Psoas muscle (tissue), 8 donors: ENCODE measurements around the gene CAPN12. TPM values are rescaled to one million over a fixed set of nuclear protein-coding genes. Genes with fewer than 3 reads are reported as not detected.
"Not testable (repeated sequence)": the region's sequence is repeated elsewhere in the genome, so short reads cannot be mapped to it uniquely, and the experiment has no call there.

Source experiments
- ATAC-seq, 4 donors: fragments of 200-7000 bp; cut with Tn5 transposase; one replicate each; pipeline ENCODE4 v1.9.1; 2020; ENCODE audit warnings: moderate library complexity in 3 of 4, mild to moderate bottlenecking in 2 of 4
- DNase-seq, 2 donors: peaks; one replicate each; pipeline ENCODE4 v3.0.0-alpha.2; 2020
- H3K27ac ChIP-seq: fragments of 200-600 bp; one replicate; pipeline ENCODE4 v1.8.0; 2022
- H3K27me3 ChIP-seq, 3 donors: fragments of 200-600 bp in 1 of 3; one replicate each; pipeline versions ENCODE4 v1.6.1 to v1.8.0; 2013 to 2022; ENCODE audit warnings: low read length in 2 of 3, mild to moderate bottlenecking in 2 of 3, moderate library complexity in 1 of 3; ENCODE audit not compliant: insufficient read depth in 3 of 3
- H3K36me3 ChIP-seq, 2 donors: fragments of 200-600 bp in 1 of 2; one replicate each; pipeline versions ENCODE4 v1.6.1 to v1.8.0; 2013 to 2022; ENCODE audit warnings: low read depth in 1 of 2, mild to moderate bottlenecking in 1 of 2, moderate library complexity in 1 of 2; ENCODE audit not compliant: insufficient read depth in 1 of 2
- H3K4me1 ChIP-seq: fragments of 200-600 bp; one replicate; pipeline ENCODE4 v1.8.0; 2022
- H3K4me3 ChIP-seq: fragments of 200-600 bp; one replicate; pipeline ENCODE4 v1.8.0; 2022; ENCODE audit warnings: mild to moderate bottlenecking
- H3K9me3 ChIP-seq: fragments of 200-600 bp; one replicate; pipeline ENCODE4 v1.8.0; 2022
- WGBS, 3 donors: extraction: QIAGEN DNeasy Blood & Tissue Kit; methylation state at CpG; one replicate each; pipeline versions ENCODE4 v1.1.6 to v1.1.7; 2013; 5-methylcytosine and 5-hydroxymethylcytosine counted together
- intact Hi-C, 2 donors: fragments of 100-400 bp; cut with DNase I; formaldehyde crosslinking; loops; one replicate each; pipeline versions ENCODE4 v1.11.0 to v1.14.2; 2022
- polyA plus RNA-seq, 3 donors: library from polyadenylated mRNA; stranded (reverse); fragments of 200-250 nt; gene quantifications; one replicate each; pipeline ENCODE4 v1.2.3, GENCODE V29; 2013
- total RNA-seq, 4 donors: library from RNA; stranded (reverse); fragmentation: NEBNext Ultra II Directional in 2 of 4; extraction: Animal tissue kit (Norgen Biotek cat#: 25700) in 2 of 4; gene quantifications; one replicate each; pipeline versions ENCODE4 v1.2.1 to v1.2.4, GENCODE V29; 2021 to 2023
- TF ChIP-seq, protein P1 (sequence below): fragments of 200-600 bp; IDR thresholded peaks from one replicate; pipeline ENCODE4 v1.8.0; 2022; ENCODE audit warnings: antibody characterized with exemption
- donor health status: healthy with polysubstance abuse.
- donor health status: DM: no; HTN: no; CAD: no; lungs with moderate emphysema.
- donor health status: Bipolar disorder and iron deficiency.
- donor health status: healthy.
- donor health status: DM: yes; HTN: yes; CAD: no.
- donor health status: DM: no; HTN: no; CAD: no.
- donor health status: DM: no; HTN: no; CAD: no.
- donor health status: DM: yes; HTN: yes; CAD: no.

The CAPN12 gene
- total and polyA plus RNA-seq, 7 donors: 0.27 to 0.64 (median 0.35) TPM

DNA sequence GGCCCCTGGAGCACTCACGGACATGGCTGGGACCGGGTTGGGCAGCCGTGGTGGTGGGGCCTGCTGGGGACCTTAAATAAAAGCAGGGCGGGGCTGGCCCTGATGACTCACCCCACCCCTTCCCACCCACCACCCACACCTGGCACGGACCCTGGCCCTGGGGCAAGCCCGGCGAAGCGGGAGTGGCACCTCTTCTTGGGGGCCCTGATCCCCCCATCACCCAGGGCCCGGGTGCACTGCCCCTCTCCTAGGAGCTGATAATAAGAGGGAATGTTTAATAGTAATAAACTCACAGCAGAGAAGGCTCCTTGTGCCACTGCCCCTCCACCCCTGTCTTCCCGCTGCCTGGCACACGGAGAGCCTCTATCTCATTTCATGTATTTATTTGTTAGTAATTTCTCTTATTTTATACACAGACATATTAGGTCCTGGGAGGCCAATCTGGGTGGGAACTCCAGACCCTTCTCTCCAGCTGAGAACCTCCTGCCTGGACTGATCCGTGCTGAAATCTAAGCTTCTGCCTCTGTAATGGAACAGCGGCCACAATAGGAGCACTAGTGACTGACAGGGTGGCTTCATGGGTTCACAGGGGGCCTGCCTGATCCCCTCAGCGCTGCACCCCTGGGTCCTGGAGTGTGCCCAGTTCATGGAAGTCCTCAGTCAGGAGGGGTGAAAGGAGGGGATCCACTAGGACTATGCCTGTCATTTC lies 29.3 kb upstream of the CAPN12 start, which contains the start of gene LGALS7:
Gene LGALS7, minus strand, starts transcription at position 49 of the 709 bp plus-strand sequence. Its CDS starts 25 bp downstream, at position 24.
- Histone ChIP-seq H3K27me3 (peaks cover 0 to 7% (median 0%) of the 10 kb centered on the region in 3 donors), H3K36me3 (no peaks in the 10 kb centered on the region), H3K9me3 (no peaks in the 10 kb centered on the region), H3K27ac (no peak within 1 kb of the TSS), H3K4me1 (no peaks in the 10 kb centered on the region), H3K4me3 (no peak within 1 kb of the TSS)
- 77 to 91% (median 78%) methylated on average over 9 to 10 of the region's 14 CpGs for WGBS, 3 donors
- ATAC-seq (no peak), DNase-seq (peak in 1 of 2 donors; percentile 23)
- intact Hi-C loops: loop anchor here in 1 of 2 donors (2.0 kb wide), 1 partner anchor 21 kb away; no protein-coding TSS in a partner anchor
- TF ChIP-seq, protein P1, sequence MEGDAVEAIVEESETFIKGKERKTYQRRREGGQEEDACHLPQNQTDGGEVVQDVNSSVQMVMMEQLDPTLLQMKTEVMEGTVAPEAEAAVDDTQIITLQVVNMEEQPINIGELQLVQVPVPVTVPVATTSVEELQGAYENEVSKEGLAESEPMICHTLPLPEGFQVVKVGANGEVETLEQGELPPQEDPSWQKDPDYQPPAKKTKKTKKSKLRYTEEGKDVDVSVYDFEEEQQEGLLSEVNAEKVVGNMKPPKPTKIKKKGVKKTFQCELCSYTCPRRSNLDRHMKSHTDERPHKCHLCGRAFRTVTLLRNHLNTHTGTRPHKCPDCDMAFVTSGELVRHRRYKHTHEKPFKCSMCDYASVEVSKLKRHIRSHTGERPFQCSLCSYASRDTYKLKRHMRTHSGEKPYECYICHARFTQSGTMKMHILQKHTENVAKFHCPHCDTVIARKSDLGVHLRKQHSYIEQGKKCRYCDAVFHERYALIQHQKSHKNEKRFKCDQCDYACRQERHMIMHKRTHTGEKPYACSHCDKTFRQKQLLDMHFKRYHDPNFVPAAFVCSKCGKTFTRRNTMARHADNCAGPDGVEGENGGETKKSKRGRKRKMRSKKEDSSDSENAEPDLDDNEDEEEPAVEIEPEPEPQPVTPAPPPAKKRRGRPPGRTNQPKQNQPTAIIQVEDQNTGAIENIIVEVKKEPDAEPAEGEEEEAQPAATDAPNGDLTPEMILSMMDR: no peak

DNA sequence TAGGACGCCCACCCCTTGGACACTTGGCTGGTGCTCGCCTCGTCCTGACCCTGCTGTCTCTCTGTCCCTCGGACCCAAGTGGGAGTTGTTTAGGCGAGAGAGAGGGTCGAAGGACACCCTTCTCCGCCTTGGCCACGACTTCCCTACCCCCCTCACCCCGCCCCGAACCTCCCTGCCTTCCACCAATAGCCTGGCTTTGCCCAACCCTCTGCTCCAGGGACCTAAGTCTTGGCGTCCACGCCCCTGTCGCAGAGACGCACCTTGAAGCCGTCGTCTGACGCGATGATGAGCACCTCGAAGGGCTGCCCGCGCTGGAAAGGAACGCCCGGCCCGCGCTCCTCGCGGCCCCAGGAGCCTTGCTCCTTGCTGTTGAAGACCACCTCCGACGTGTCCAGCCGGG lies 27.3 kb upstream of the CAPN12 start:
- H3K4me1 ChIP-seq: not testable (repeated sequence)
- 72 to 92% (median 75%) methylated on average over 3 to 7 of the region's 30 CpGs for WGBS, 3 donors

DNA sequence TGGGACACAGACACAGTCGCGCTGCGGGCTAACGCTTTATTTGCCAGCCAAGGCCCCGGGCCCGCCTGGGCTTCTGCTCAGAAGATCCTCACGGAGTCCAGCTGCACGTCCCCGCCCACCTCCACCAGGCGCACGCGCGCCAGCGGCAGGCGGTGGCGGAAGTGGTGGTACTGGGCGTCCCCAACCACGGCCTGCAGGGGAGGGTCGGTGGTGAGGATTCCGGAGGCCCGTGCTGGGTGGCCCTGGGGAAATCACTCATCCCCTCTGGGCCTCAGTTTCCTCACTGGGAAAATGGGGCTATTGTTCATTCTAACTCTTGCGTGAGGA lies 26.6 kb upstream of the CAPN12 start:
- H3K4me1 ChIP-seq, H3K27me3 ChIP-seq, H3K9me3 ChIP-seq, H3K27ac ChIP-seq, H3K36me3 ChIP-seq, intact Hi-C loops, H3K4me3 ChIP-seq, DNase-seq: not testable (repeated sequence)
- WGBS, 3 donors: 11 to 31% (median 31%) methylated on average over 1 of the region's 22 CpGs
- peak; percentile 69 to 86 (median 80) for ATAC-seq

More for the DNA sequence above, 27.3 kb upstream of the CAPN12 start:
- H3K27ac ChIP-seq, DNase-seq, H3K4me3 ChIP-seq, H3K27me3 ChIP-seq, H3K9me3 ChIP-seq, intact Hi-C loops, H3K36me3 ChIP-seq: not testable (repeated sequence)
- ATAC-seq: peak in 1 of 4 donors; percentile 8

DNA sequence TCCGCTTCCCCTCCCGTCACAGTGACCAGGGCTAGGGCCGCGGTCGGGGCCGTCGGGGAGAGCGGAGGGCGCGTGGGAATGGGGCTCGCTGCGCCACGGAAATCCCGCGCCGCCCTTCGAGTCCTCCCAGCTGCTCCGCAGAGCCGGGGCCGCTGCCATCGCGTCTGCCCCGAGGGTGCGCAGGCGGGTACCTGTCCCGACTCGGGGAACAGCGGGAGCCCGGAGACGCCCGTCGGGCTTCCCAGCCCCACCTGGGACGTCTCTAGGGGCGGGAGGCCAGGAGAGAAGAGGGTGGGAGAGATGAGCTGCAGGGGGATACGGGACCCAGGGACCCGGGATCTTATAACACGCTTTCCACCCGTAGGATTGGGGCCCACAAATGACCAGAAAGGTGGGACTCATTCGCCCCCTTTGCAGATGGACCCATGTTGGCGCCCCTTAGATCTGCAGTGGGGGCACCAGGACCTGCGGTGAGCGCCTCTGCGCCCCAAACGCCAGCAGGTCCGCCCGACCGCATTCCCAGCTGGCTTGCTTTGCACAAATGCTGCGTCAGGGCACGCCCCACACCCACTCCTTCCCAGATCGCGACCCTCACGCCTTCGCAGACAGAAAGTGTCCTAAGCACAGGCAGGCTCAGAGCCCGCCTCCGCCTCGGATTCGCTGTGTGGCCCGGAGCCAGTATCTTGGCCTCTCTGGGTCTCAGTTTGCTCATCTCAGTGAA lies 26.1 kb upstream of the CAPN12 start:
- H3K4me1 ChIP-seq, H3K9me3 ChIP-seq, intact Hi-C loops, H3K27me3 ChIP-seq, H3K36me3 ChIP-seq, DNase-seq, H3K27ac ChIP-seq: not testable (repeated sequence)
- peak overlapping the region; percentile 56 for H3K4me3 ChIP-seq
- 0 to 10% methylated on average over 1 to 25 of the region's 58 CpGs; no CpG with 5 or more reads in 1 of the 3 donors for WGBS, 3 donors
- ATAC-seq: peak; percentile 17 to 46 (median 28)

DNA sequence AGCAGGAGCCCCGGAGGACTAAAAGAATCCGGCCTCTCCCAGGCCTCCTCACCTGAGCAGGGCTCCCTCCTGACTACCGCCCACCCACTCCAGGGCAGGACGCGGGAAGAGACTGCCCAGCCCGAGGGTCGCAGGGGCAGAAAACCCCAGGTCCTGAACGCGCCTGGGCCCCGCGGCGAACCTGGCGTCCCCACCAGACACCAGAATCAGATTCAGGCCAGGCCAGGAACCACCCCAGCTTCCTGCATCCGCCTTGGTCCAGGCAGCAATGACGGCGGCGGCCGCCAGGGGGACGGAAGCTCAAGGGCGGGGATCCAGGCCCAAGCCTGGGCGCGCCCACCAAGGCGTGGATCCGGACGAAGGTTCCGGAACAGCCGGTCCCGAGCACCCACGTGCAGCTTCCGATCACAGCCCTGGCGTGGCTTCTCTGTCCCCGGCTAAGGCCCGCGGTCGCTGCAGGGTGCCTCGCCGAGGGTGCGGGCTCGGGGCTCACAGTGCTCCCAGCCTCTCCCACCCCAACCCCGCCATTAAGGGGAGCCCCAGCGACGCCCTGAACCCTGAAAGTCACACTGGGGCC lies 25.4 kb upstream of the CAPN12 start:
- intact Hi-C loops: no loop called here
- WGBS, 3 donors: 11 to 19% (median 12%) methylated on average over 28 to 42 of the region's 42 CpGs
- H3K27ac ChIP-seq: no peak overlapping the region

More for the DNA sequence above, 25.4 kb upstream of the CAPN12 start:
- peak overlapping the region; percentile 56 for H3K4me3 ChIP-seq
- no peaks in the 10 kb centered on the region for H3K9me3 ChIP-seq
- H3K36me3 ChIP-seq: no peaks in the 10 kb centered on the region
- TF ChIP-seq, protein P1: peak; percentile 73
- H3K27me3 ChIP-seq: peaks cover 0 to 7% (median 0%) of the 10 kb centered on the region in 3 donors
- no peaks in the 10 kb centered on the region for H3K4me1 ChIP-seq
- peak; percentile 80 to 90 (median 84) for ATAC-seq
- peak; percentile 91 to 93 for DNase-seq
